Measurements from ENCODE around the gene MPIG6B. TPM values are rescaled to one million over a fixed set of nuclear protein-coding genes. Genes with fewer than 3 reads are reported as not detected.
A peak's percentile ranks its signal among the peaks of the same experiment; 100 is the strongest.

MPIG6B gene
- total RNA-seq, 1 experiment from 2014 or later = not detected

DNA sequence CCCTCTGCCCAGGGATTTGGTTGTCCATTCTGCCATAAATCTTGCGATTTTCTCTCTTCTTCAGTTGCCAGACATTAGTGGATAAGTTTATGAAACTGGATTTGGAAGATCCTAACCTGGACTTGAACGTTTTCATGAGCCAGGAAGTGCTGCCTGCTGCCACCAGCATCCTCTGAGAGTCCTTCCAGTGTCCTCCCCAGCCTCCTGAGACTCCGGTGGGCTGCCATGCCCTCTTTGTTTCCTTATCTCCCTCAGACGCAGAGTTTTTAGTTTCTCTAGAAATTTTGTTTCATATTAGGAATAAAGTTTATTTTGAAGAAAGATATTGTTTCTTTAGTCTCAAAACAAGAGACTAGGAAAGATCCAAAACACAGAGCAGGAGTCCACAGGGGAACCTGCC lies 39.2 kb downstream of the MPIG6B start, which contains the start of gene SAPCD1:
Gene SAPCD1 (plus strand): TSS at position 301 of the 400 bp plus-strand sequence. CDS start 399 bp downstream, outside the sequence.
- no peak within 1 kb of the TSS for H4K8ac ChIP-seq (replicated peaks; ENCODE audit: insufficient read length, low read depth, low read length)
- Mint-ChIP-seq H3K9me3 (no peaks in the 10 kb centered on the region; a peak in 1 of 5 replicates), H3K4me1 (peaks cover 23 to 27% of the 10 kb centered on the region in 2 experiments), H3K27ac (peak within 1 kb of the TSS; percentile 28 to 93 (median 77); a peak in 5 of 7 replicates), H3K4me3 (peak within 1 kb of the TSS in 1 of 2 experiments; percentile 24; a peak in 2 of 5 replicates), H3K36me3 (ENCODE audit: insufficient read depth in 1 of 3, low read depth in 3 of 3) (peaks cover 13 to 49% (median 34%) of the 10 kb centered on the region in 3 experiments), H3K27me3 (ENCODE audit: low read depth) (no peaks in the 10 kb centered on the region; the same call in 1 of the 2 replicates)
- no peak within 1 kb of the TSS for H2BK5ac ChIP-seq (ENCODE audit: insufficient read length, low read length)
- H3K23me2 ChIP-seq (ENCODE audit: insufficient read length, low read depth, low read length, poor library complexity, severe bottlenecking) = no peaks in the 10 kb centered on the region
- H3K27ac ChIP-seq (ENCODE audit: insufficient read length, low read depth, low read length) = no peak within 1 kb of the TSS
- H2AK5ac ChIP-seq (ENCODE audit: insufficient read length, low read length) = no peak within 1 kb of the TSS
- H4K5ac ChIP-seq (ENCODE audit: insufficient read length, low read depth, low read length) = no peak within 1 kb of the TSS
- H3K4me1 ChIP-seq (ENCODE audit: insufficient read depth, low read length) = no peaks in the 10 kb centered on the region
- no peak within 1 kb of the TSS for H3K18ac ChIP-seq (ENCODE audit: insufficient read length, low read depth, low read length)
- no CpG with 5 or more reads among the region's 4 CpGs for WGBS (ENCODE audit: extremely low coverage, insufficient read length, low lambda C conversion rate)
- H3K56ac ChIP-seq (ENCODE audit: insufficient read length, low read depth, low read length) = no peak within 1 kb of the TSS
- H3K23ac ChIP-seq (ENCODE audit: insufficient read length, low read depth, low read length) = no peak within 1 kb of the TSS
- no peaks in the 10 kb centered on the region for H3K9me3 ChIP-seq (ENCODE audit: control insufficient read depth, low read depth, low read length)
- no peak within 1 kb of the TSS for H3T11ph ChIP-seq (ENCODE audit: low read length)
- H2AFZ ChIP-seq (ENCODE audit: low read length) = no peak within 1 kb of the TSS
- DNase-seq = no peak
- no peak within 1 kb of the TSS for H2BK120ac ChIP-seq (ENCODE audit: low read depth, low read length, poor library complexity, severe bottlenecking)
- H3K27me3 ChIP-seq (ENCODE audit: insufficient read depth, low read length) = no peaks in the 10 kb centered on the region
- no peak within 1 kb of the TSS for H3K4me2 ChIP-seq (ENCODE audit: insufficient read depth, insufficient read length, low read length)
- H3K79me2 ChIP-seq (ENCODE audit: insufficient read depth, low read length) = no peaks in the 10 kb centered on the region
- H3K9ac ChIP-seq (ENCODE audit: extremely low read depth, insufficient read length, low read length) = no peak within 1 kb of the TSS
- no peaks in the 10 kb centered on the region for H3K79me1 ChIP-seq (ENCODE audit: insufficient read depth, low read depth, low read length, poor library complexity, severe bottlenecking)
- no peaks in the 10 kb centered on the region for H4K20me1 ChIP-seq (ENCODE audit: control insufficient read depth, insufficient read depth, insufficient read length)
- no peak within 1 kb of the TSS for H2BK20ac ChIP-seq (ENCODE audit: low read depth, low read length, poor library complexity, severe bottlenecking)
- H3K4ac ChIP-seq (ENCODE audit: low read depth, low read length) = no peak within 1 kb of the TSS
- H4K91ac ChIP-seq (ENCODE audit: insufficient read length, low read depth, low read length) = no peak within 1 kb of the TSS
- no peak within 1 kb of the TSS for H2BK15ac ChIP-seq (ENCODE audit: low read depth, low read length)
- no peak within 1 kb of the TSS; the same call in 1 of the 2 replicates for H3K14ac ChIP-seq (ENCODE audit: insufficient read depth, low read length)
- TF ChIP-seq, protein P1, sequence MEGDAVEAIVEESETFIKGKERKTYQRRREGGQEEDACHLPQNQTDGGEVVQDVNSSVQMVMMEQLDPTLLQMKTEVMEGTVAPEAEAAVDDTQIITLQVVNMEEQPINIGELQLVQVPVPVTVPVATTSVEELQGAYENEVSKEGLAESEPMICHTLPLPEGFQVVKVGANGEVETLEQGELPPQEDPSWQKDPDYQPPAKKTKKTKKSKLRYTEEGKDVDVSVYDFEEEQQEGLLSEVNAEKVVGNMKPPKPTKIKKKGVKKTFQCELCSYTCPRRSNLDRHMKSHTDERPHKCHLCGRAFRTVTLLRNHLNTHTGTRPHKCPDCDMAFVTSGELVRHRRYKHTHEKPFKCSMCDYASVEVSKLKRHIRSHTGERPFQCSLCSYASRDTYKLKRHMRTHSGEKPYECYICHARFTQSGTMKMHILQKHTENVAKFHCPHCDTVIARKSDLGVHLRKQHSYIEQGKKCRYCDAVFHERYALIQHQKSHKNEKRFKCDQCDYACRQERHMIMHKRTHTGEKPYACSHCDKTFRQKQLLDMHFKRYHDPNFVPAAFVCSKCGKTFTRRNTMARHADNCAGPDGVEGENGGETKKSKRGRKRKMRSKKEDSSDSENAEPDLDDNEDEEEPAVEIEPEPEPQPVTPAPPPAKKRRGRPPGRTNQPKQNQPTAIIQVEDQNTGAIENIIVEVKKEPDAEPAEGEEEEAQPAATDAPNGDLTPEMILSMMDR (conservative IDR thresholded peaks at IDR 0.05) = no peak
- H2BK12ac ChIP-seq (ENCODE audit: insufficient read length, low read depth, low read length) = no peak within 1 kb of the TSS
